Muscle layer of duodenum (tissue), 2 donors: Measurements from ENCODE around the gene PDSS2.

Source experiments
- H3K27ac ChIP-seq: one replicate; pipeline ENCODE4 v1.7.0; 2013; ENCODE audit warnings: mild to moderate bottlenecking, low read length
- H3K27me3 ChIP-seq: one replicate; pipeline ENCODE4 v1.7.0; 2013; ENCODE audit warnings: low read depth, mild to moderate bottlenecking, control low read depth, low read length
- H3K36me3 ChIP-seq, 2 donors: one replicate each; pipeline ENCODE4 v1.7.0; 2013; ENCODE audit warnings: low read length in 2 of 2, control low read depth in 1 of 2, mild to moderate bottlenecking in 1 of 2; ENCODE audit not compliant: insufficient read depth in 2 of 2, control insufficient read depth in 1 of 2
- H3K4me1 ChIP-seq, 2 donors: one replicate each; pipeline ENCODE4 v1.7.0; 2013; ENCODE audit warnings: low read length in 2 of 2, mild to moderate bottlenecking in 2 of 2, control low read depth in 1 of 2, moderate library complexity in 1 of 2; ENCODE audit not compliant: insufficient read depth in 2 of 2, control insufficient read depth in 1 of 2
- H3K4me3 ChIP-seq, 2 donors: one replicate each; pipeline ENCODE4 v1.7.0; 2013; ENCODE audit warnings: low read length in 2 of 2, low read depth in 1 of 2, mild to moderate bottlenecking in 1 of 2
- H3K9me3 ChIP-seq, 2 donors: one replicate each; pipeline ENCODE4 v1.7.0; 2013; ENCODE audit warnings: low read length in 2 of 2, control low read depth in 1 of 2, mild to moderate bottlenecking in 1 of 2; ENCODE audit not compliant: control insufficient read depth in 1 of 2
- donor health status: healthy.

PDSS2 gene

GRCh38 chr6:107466062-107466461 is 6.7 kb upstream of the PDSS2 start:
- no peaks in the 10 kb centered on the region for H3K4me1 ChIP-seq
- H3K36me3 ChIP-seq, result no peaks in the 10 kb centered on the region
- no peak overlapping the region for H3K27ac ChIP-seq
- H3K4me3 ChIP-seq, result no peak overlapping the region
- no peaks in the 10 kb centered on the region for H3K9me3 ChIP-seq
- no peaks in the 10 kb centered on the region for H3K27me3 ChIP-seq

GRCh38 chr6:107460083-107460631 is 793 bp upstream of the PDSS2 start:
- Histone ChIP-seq H3K9me3 (no peaks in the 10 kb centered on the region), H3K27me3 (no peaks in the 10 kb centered on the region), H3K27ac (peak overlapping the region; percentile 89), H3K4me3 (peak overlapping the region; percentile 77 to 99), H3K4me1 (peaks cover 0 to 15% of the 10 kb centered on the region in 2 donors), H3K36me3 (no peaks in the 10 kb centered on the region)

- Histone ChIP-seq H3K27ac (peak overlapping the region; percentile 89), H3K9me3 (no peaks in the 10 kb centered on the region), H3K4me1 (peaks cover 0 to 15% of the 10 kb centered on the region in 2 donors), H3K4me3 (peak overlapping the region; percentile 77 to 99), H3K27me3 (no peaks in the 10 kb centered on the region), H3K36me3 (no peaks in the 10 kb centered on the region)
Observed at GRCh38 chr6:107458672-107459282, 587 bp downstream of the PDSS2 start.

- Histone ChIP-seq H3K4me1 (no peaks in the 10 kb centered on the region), H3K36me3 (no peaks in the 10 kb centered on the region), H3K9me3 (peaks cover 0 to 7% of the 10 kb centered on the region in 2 donors), H3K27me3 (no peaks in the 10 kb centered on the region), H3K4me3 (no peak overlapping the region), H3K27ac (no peak overlapping the region)
Observed at GRCh38 chr6:107448776-107449175, 10.6 kb downstream of the PDSS2 start.

GRCh38 chr6:107447663-107448216 is 11.6 kb downstream of the PDSS2 start:
- H3K9me3 ChIP-seq, result peaks cover 0 to 7% of the 10 kb centered on the region in 2 donors
- no peaks in the 10 kb centered on the region for H3K27me3 ChIP-seq
- H3K4me3 ChIP-seq, result no peak overlapping the region
- H3K36me3 ChIP-seq, result no peaks in the 10 kb centered on the region
- H3K27ac ChIP-seq, result no peak overlapping the region
- H3K4me1 ChIP-seq, result no peaks in the 10 kb centered on the region

GRCh38 chr6:107444277-107444676 is 15.1 kb downstream of the PDSS2 start:
- H3K9me3 ChIP-seq, result peaks cover 0 to 7% of the 10 kb centered on the region in 2 donors
- H3K4me3 ChIP-seq, result no peak overlapping the region
- H3K4me1 ChIP-seq, result no peaks in the 10 kb centered on the region
- H3K27ac ChIP-seq, result no peak overlapping the region
- no peaks in the 10 kb centered on the region for H3K36me3 ChIP-seq
- H3K27me3 ChIP-seq, result no peaks in the 10 kb centered on the region

GRCh38 chr6:107443608-107444267 is 15.6 kb downstream of the PDSS2 start:
- H3K27me3 ChIP-seq, result no peaks in the 10 kb centered on the region
- H3K27ac ChIP-seq, result no peak overlapping the region

GRCh38 chr6:107442938-107443607 is 16.3 kb downstream of the PDSS2 start:
- H3K4me1 ChIP-seq, result no peaks in the 10 kb centered on the region
- no peak overlapping the region for H3K27ac ChIP-seq

More at GRCh38 chr6:107443608-107444267, 15.6 kb downstream of the PDSS2 start:
- H3K9me3 ChIP-seq, result peaks cover 0 to 7% of the 10 kb centered on the region in 2 donors
- no peaks in the 10 kb centered on the region for H3K4me1 ChIP-seq
- H3K36me3 ChIP-seq, result no peaks in the 10 kb centered on the region
- no peak overlapping the region for H3K4me3 ChIP-seq

GRCh38 chr6:107441682-107442081 is 17.7 kb downstream of the PDSS2 start:
- H3K4me1 ChIP-seq, result no peaks in the 10 kb centered on the region
- H3K9me3 ChIP-seq, result no peaks in the 10 kb centered on the region
- H3K4me3 ChIP-seq, result no peak overlapping the region
- no peak overlapping the region for H3K27ac ChIP-seq
- H3K27me3 ChIP-seq, result no peaks in the 10 kb centered on the region
- H3K36me3 ChIP-seq, result no peaks in the 10 kb centered on the region

More at GRCh38 chr6:107442938-107443607, 16.3 kb downstream of the PDSS2 start:
- Histone ChIP-seq H3K36me3 (no peaks in the 10 kb centered on the region), H3K9me3 (peaks cover 0 to 7% of the 10 kb centered on the region in 2 donors), H3K4me3 (no peak overlapping the region), H3K27me3 (no peaks in the 10 kb centered on the region)

GRCh38 chr6:107440936-107441335 is 18.4 kb downstream of the PDSS2 start:
- H3K27ac ChIP-seq, result no peak overlapping the region
- no peaks in the 10 kb centered on the region for H3K9me3 ChIP-seq
- no peaks in the 10 kb centered on the region for H3K36me3 ChIP-seq
- no peak overlapping the region for H3K4me3 ChIP-seq
- no peaks in the 10 kb centered on the region for H3K4me1 ChIP-seq
- no peaks in the 10 kb centered on the region for H3K27me3 ChIP-seq

GRCh38 chr6:107439406-107439805 is 20.0 kb downstream of the PDSS2 start:
- no peak overlapping the region for H3K4me3 ChIP-seq
- no peak overlapping the region for H3K27ac ChIP-seq
- H3K9me3 ChIP-seq, result no peaks in the 10 kb centered on the region
- H3K4me1 ChIP-seq, result no peaks in the 10 kb centered on the region
- H3K27me3 ChIP-seq, result no peaks in the 10 kb centered on the region
- H3K36me3 ChIP-seq, result no peaks in the 10 kb centered on the region
